Sigmoid colon (tissue), 4 donors: ENCODE data around the gene SRP9.

Experiments
- EP300 ChIP-seq, 4 donors: sonication (generic); formaldehyde crosslinking; IDR thresholded peaks; one replicate each; pipeline ENCODE4 v1.6.1; 2017; ENCODE audit warnings: antibody characterized with exemption in 4 of 4
- POLR2A ChIP-seq, 2 donors: fragments of 450-650 bp; IDR thresholded peaks; one replicate each; pipeline ENCODE4 v1.6.1; 2016; ENCODE audit warnings: antibody characterized with exemption in 2 of 2, mild to moderate bottlenecking in 2 of 2, moderate library complexity in 2 of 2
- POLR2AphosphoS5 ChIP-seq, 4 donors: sonication (generic); formaldehyde crosslinking; IDR thresholded peaks; one replicate each; pipeline ENCODE4 v1.6.1; 2017; ENCODE audit warnings: antibody characterized with exemption in 4 of 4
- TF ChIP-seq, protein P1 (sequence below), 4 experiments: fragments of 450-650 bp in 3 of 4; fragments of 200-600 bp in 1 of 4; IDR thresholded peaks; one replicate each; pipeline ENCODE4 v1.5.1; 2016 to 2019; ENCODE audit warnings: antibody characterized with exemption in 4 of 4, mild to moderate bottlenecking in 3 of 4, moderate library complexity in 2 of 4

DNA sequence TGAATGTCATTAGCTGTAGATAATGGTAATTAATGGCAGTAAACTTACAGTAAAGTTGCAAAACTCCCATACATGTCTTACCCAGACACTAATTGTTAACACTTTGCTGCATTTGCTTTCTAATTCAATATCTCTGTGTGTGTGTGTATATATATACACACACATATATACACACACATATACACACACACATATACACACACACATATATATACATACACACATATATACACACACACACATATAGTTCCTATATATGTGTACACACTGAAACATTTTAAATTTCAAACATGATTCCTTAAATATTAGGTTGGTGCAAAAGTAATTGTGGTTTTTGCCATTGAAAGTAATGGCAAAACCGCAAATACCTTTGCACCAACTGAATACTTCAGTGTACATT is 28.6 kb downstream of the SRP9 start:
- TF ChIP-seq, protein P1, sequence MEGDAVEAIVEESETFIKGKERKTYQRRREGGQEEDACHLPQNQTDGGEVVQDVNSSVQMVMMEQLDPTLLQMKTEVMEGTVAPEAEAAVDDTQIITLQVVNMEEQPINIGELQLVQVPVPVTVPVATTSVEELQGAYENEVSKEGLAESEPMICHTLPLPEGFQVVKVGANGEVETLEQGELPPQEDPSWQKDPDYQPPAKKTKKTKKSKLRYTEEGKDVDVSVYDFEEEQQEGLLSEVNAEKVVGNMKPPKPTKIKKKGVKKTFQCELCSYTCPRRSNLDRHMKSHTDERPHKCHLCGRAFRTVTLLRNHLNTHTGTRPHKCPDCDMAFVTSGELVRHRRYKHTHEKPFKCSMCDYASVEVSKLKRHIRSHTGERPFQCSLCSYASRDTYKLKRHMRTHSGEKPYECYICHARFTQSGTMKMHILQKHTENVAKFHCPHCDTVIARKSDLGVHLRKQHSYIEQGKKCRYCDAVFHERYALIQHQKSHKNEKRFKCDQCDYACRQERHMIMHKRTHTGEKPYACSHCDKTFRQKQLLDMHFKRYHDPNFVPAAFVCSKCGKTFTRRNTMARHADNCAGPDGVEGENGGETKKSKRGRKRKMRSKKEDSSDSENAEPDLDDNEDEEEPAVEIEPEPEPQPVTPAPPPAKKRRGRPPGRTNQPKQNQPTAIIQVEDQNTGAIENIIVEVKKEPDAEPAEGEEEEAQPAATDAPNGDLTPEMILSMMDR (IDR thresholded peaks at IDR 0.05), result no peak
- TF ChIP-seq POLR2A (IDR thresholded peaks at IDR 0.05) (no peak), EP300 (IDR thresholded peaks at IDR 0.05) (no peak), POLR2AphosphoS5 (IDR thresholded peaks at IDR 0.05) (no peak)
